ENCODE results near the gene ZNF575.
"Not testable (repeated sequence)": the region's sequence is repeated elsewhere in the genome, so short reads cannot be mapped to it uniquely, and the experiment has no call there.

Gene ZNF575

GRCh38 chr19:43544077-43544476, 11.1 kb downstream of the ZNF575 start:
- DNase-seq (ENCODE audit: low read depth), result no peak

GRCh38 chr19:43545276-43545675, 12.3 kb downstream of the ZNF575 start:
- DNase-seq (ENCODE audit: low read depth), result no peak

GRCh38 chr19:43545981-43546380, 13.0 kb downstream of the ZNF575 start:
- no peak for DNase-seq (ENCODE audit: low read depth)

GRCh38 chr19:43546581-43546980, 13.6 kb downstream of the ZNF575 start:
- no peak for DNase-seq (ENCODE audit: low read depth)

- not testable (repeated sequence) for DNase-seq (ENCODE audit: low read depth)
Observed at GRCh38 chr19:43547926-43548325, 14.9 kb downstream of the ZNF575 start.

- no peak for DNase-seq (ENCODE audit: low read depth)
Observed at GRCh38 chr19:43548706-43549105, 15.7 kb downstream of the ZNF575 start.

GRCh38 chr19:43551399-43552197, 18.6 kb downstream of the ZNF575 start:
- DNase-seq (ENCODE audit: low read depth), result no peak

GRCh38 chr19:43552198-43552450, 19.1 kb downstream of the ZNF575 start:
- no peak for DNase-seq (ENCODE audit: low read depth)

GRCh38 chr19:43552616-43553015, 19.6 kb downstream of the ZNF575 start:
- no peak for DNase-seq (ENCODE audit: low read depth)

- DNase-seq (ENCODE audit: low read depth), result no peak
Observed at GRCh38 chr19:43553656-43554055, 20.7 kb downstream of the ZNF575 start.

GRCh38 chr19:43554317-43554895, 21.4 kb downstream of the ZNF575 start:
- DNase-seq (ENCODE audit: low read depth), result no peak

- peak; percentile 74 for DNase-seq (ENCODE audit: low read depth)
Observed at GRCh38 chr19:43555185-43555770, 22.3 kb downstream of the ZNF575 start.

GRCh38 chr19:43560687-43561086, 27.7 kb downstream of the ZNF575 start:
- DNase-seq (ENCODE audit: low read depth), result peak; percentile 11

- no peak for DNase-seq (ENCODE audit: low read depth)
Observed at GRCh38 chr19:43561139-43561970, 28.4 kb downstream of the ZNF575 start.

GRCh38 chr19:43562226-43562697, 29.3 kb downstream of the ZNF575 start:
- DNase-seq (ENCODE audit: low read depth), result no peak

GRCh38 chr19:43562698-43563241, 29.8 kb downstream of the ZNF575 start:
- peak; percentile 61 for DNase-seq (ENCODE audit: low read depth)

GRCh38 chr19:43563816-43564457, 30.9 kb downstream of the ZNF575 start:
- no peak for DNase-seq (ENCODE audit: low read depth)

GRCh38 chr19:43564800-43565199, 31.8 kb downstream of the ZNF575 start:
- DNase-seq (ENCODE audit: low read depth), result no peak

- no peak for DNase-seq (ENCODE audit: low read depth)
Observed at GRCh38 chr19:43569657-43570056, 36.7 kb downstream of the ZNF575 start.

- DNase-seq (ENCODE audit: low read depth), result no peak
Observed at GRCh38 chr19:43570174-43570791, 37.3 kb downstream of the ZNF575 start.

- DNase-seq (ENCODE audit: low read depth), result no peak
Observed at GRCh38 chr19:43572171-43572588, 39.2 kb downstream of the ZNF575 start.
